ENCODE results near the gene HMOX2.
A peak's percentile ranks its signal among the peaks of the same experiment; 100 is the strongest.

HMOX2 gene

DNA sequence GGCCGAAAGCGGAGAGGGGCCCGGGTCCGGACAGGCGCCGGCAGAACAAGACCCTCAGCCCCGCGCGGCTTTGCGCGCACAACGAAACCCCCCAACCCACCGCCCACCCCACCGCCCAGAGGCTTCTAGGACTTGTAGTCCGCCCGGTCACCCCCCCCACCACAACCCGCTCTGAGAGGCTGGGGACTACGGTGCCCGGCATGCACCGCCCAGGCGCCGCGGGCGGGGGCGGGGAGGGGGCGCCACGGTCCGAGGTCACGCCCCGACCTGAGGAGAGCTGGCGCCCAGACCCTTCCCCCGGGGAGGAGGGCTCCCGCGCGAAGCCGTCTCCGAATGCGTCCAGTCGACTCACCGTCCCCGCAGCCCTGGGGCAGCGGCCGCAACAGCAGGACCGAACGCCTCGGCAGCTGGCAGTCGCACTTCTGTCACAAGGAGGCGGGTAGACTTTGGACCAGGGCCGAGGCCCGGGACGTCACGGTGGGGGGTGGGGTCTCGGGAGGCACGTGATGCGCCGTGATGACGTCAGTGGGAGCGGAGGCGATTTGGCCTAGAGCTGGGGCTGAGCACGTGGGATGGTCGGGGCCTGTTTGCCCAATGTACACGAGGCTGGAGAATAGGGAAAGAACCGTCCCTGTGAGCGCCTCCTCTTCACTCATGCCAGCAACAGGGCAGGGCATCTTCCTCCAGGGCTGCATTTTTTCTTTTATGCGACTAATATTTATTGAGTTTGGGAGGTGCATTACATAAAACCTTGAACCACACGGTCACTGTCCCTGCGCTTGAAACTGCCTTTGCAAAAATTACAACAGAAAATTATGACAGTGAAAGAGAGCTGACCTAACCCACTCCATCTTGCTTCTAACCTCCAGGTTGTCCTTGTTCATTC is 62.4 kb downstream of the HMOX2 start, which contains the start of gene CDIP1:
Gene CDIP1, minus strand, starts transcription at position 424 of the 886 bp plus-strand sequence. CDS start 24,643 bp downstream, outside the sequence.
- Histone ChIP-seq H3K4me3 (ENCODE audit: low read depth in 1 of 2, low read length in 1 of 2) (peak within 1 kb of the TSS; percentile 68 to 81), H3K27me3 (peaks cover 48% of the 10 kb centered on the region), H3K4me1 (ENCODE audit: control insufficient read depth in 1 of 2, insufficient read depth in 1 of 2, low read depth in 1 of 2, low read length in 1 of 2) (peaks cover 6 to 16% of the 10 kb centered on the region in 2 experiments), H3K36me3 (no peaks in the 10 kb centered on the region), H3K9me3 (no peaks in the 10 kb centered on the region), H3K27ac (peak within 1 kb of the TSS; percentile 78)
- TF ChIP-seq, protein P1, sequence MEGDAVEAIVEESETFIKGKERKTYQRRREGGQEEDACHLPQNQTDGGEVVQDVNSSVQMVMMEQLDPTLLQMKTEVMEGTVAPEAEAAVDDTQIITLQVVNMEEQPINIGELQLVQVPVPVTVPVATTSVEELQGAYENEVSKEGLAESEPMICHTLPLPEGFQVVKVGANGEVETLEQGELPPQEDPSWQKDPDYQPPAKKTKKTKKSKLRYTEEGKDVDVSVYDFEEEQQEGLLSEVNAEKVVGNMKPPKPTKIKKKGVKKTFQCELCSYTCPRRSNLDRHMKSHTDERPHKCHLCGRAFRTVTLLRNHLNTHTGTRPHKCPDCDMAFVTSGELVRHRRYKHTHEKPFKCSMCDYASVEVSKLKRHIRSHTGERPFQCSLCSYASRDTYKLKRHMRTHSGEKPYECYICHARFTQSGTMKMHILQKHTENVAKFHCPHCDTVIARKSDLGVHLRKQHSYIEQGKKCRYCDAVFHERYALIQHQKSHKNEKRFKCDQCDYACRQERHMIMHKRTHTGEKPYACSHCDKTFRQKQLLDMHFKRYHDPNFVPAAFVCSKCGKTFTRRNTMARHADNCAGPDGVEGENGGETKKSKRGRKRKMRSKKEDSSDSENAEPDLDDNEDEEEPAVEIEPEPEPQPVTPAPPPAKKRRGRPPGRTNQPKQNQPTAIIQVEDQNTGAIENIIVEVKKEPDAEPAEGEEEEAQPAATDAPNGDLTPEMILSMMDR (IDR thresholded peaks at IDR 0.05), result no peak

DNA sequence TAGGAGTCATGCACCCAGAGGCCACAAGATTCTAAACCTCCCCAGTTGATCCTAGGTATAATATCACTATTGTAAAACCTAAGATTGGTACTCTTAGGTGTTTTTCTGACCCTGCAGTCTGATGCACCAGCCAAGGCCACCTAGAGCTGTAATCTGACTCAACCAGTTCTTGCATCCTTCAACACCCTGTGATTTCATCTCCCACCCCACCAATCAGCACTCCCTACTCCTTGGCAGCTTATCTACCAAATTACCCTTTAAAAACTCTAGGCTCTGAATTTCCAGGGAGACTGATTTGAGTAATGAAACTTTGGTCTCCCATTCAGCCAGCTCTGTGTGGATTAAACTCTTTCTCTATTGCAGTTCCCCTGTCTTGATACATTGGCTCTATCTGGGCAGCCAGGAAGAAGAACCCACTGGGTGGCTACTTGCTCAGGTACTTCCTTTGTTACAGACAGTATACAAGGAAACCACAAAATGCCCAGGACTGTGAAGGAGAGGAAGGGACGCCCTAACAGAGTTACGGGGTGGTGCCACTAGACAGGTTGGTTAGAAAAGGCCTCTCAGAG is 63.6 kb downstream of the HMOX2 start:
- TF ChIP-seq, protein P1 (IDR thresholded peaks at IDR 0.05), result no peak
- peaks cover 6 to 16% of the 10 kb centered on the region in 2 experiments for H3K4me1 ChIP-seq (ENCODE audit: control insufficient read depth in 1 of 2, insufficient read depth in 1 of 2, low read depth in 1 of 2, low read length in 1 of 2)
- H3K27ac ChIP-seq, result no peak overlapping the region
- no peaks in the 10 kb centered on the region for H3K36me3 ChIP-seq
- no peaks in the 10 kb centered on the region for H3K9me3 ChIP-seq
- H3K27me3 ChIP-seq, result peaks cover 48% of the 10 kb centered on the region
- H3K4me3 ChIP-seq (ENCODE audit: low read depth in 1 of 2, low read length in 1 of 2), result no peak overlapping the region

DNA sequence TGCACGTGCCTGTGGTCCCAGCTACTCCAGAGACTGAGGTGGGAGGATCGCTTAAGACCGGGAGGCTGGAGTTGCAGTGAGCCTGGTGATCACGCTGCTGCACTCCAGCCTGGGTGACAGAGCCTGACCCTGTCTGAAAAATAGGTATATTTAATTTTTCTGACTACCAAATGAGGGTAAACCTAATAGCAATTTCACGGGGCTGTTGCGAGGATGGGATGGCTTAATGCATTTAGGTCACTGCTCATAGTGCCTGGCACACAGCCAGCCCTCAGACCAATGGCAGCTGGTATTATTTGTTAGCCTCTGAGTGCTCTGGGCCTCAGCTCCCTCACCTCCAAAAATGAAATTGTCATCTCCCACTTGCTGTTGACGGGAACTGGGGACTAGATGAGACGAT is 68.3 kb downstream of the HMOX2 start:
- H3K36me3 ChIP-seq, result no peaks in the 10 kb centered on the region
- H3K27me3 ChIP-seq, result peaks cover 9% of the 10 kb centered on the region
- H3K4me3 ChIP-seq (ENCODE audit: low read depth in 1 of 2, low read length in 1 of 2), result no peak overlapping the region
- TF ChIP-seq, protein P1 (IDR thresholded peaks at IDR 0.05), result no peak
- no peak overlapping the region for H3K27ac ChIP-seq
- no peaks in the 10 kb centered on the region for H3K4me1 ChIP-seq (ENCODE audit: control insufficient read depth in 1 of 2, insufficient read depth in 1 of 2, low read depth in 1 of 2, low read length in 1 of 2)
- no peaks in the 10 kb centered on the region for H3K9me3 ChIP-seq

DNA sequence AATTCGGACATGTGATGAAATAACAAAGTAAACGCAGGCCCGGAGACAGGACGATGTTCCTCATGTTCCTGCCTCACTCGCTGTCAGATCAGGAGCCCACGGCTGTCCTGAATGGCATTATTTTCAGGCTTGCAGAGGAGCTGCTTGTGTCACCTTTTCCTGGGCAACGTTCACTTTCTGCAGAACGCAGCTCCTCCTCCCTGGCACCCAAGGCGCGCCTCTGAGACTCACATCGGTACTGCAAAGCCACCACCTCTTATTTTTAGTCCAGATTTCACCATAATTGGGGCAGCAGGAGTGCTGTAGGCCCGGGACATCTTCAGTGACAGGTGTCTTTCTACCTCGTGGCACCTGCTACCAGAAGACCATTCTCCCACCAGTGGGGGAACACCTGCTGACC is 71.9 kb downstream of the HMOX2 start:
- Histone ChIP-seq H3K36me3 (no peaks in the 10 kb centered on the region), H3K4me1 (ENCODE audit: control insufficient read depth in 1 of 2, insufficient read depth in 1 of 2, low read depth in 1 of 2, low read length in 1 of 2) (no peaks in the 10 kb centered on the region), H3K9me3 (no peaks in the 10 kb centered on the region), H3K27me3 (no peaks in the 10 kb centered on the region), H3K4me3 (ENCODE audit: low read depth in 1 of 2, low read length in 1 of 2) (no peak overlapping the region), H3K27ac (no peak overlapping the region)
- TF ChIP-seq, protein P1 (IDR thresholded peaks at IDR 0.05), result no peak

DNA sequence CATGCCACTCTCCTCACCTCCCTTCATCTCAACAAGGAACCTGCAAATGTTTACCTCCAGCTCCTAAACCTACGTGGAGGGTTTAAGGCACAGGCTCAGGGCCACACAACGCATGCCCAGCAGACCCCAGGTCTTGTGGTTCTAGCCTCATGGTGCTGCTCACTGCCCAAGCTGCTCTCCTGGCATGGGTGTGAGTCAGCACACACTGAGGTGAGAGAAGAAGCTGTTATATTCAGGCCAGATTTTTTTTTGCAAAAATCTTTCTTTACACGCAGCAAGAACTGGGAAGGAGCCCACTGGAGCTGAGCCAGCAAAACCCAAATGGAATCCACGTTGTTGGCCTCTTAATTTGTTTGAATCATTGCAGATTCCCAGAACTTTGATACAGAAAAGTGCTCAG is 74.4 kb downstream of the HMOX2 start:
- no peak overlapping the region for H3K27ac ChIP-seq
- no peaks in the 10 kb centered on the region for H3K4me1 ChIP-seq (ENCODE audit: control insufficient read depth in 1 of 2, insufficient read depth in 1 of 2, low read depth in 1 of 2, low read length in 1 of 2)
- H3K4me3 ChIP-seq (ENCODE audit: low read depth in 1 of 2, low read length in 1 of 2), result no peak overlapping the region
- no peaks in the 10 kb centered on the region for H3K36me3 ChIP-seq
- no peaks in the 10 kb centered on the region for H3K9me3 ChIP-seq
- TF ChIP-seq, protein P1 (IDR thresholded peaks at IDR 0.05), result no peak
- H3K27me3 ChIP-seq, result no peaks in the 10 kb centered on the region

All from neutrophil (primary cell).